GM18861 (cell line): ENCODE measurements around the gene FAM200B.

Source experiments
- ATAC-seq: cut with Tn5 transposase; IDR thresholded peaks from one replicate; pipeline ENCODE4 v1.9.1; 2021; ENCODE audit not compliant: unreplicated experiment

FAM200B gene

DNA sequence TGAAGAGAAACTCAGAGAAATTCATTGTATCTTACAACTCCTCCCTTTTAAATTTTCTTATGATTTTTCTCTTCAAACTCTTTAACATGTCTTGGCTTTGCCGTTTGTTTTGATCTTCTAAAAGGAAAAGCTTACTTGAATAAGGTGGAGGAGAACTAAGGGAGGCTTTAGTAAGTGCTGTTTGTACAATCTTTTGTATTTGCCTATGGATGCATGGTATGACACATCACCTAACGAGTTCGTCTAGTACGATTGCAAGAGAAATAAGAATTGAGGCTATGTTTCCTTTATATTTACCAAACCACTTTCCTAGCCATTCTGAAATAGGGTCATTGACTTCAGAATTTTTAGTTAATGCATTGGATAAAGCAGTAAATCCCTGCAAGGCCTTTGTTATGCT, 12.8 kb downstream of the FAM200B start:
- ATAC-seq, result no peak

DNA sequence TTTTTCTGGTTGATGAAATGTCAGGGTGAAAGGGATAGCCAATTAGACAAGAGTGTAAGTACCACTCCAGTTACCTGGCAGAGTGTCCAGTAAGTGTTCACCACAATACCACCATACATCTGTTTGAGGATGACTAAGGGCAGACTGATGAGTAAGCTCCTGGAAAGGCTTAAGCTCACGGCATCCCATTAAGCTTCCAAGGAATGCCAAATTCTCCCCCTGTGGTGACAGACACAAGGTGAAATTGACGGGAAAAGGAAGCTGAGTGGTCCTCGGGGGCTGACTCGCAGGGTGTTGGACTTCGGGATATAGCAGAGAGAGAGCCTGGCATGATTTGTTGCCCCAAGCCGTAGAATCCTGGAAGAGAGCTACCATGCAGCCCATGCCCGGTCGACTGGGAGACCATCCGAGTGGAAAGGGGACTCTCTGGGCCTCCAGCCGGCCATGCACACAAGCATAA, 13.6 kb downstream of the FAM200B start:
- ATAC-seq, result no peak

DNA sequence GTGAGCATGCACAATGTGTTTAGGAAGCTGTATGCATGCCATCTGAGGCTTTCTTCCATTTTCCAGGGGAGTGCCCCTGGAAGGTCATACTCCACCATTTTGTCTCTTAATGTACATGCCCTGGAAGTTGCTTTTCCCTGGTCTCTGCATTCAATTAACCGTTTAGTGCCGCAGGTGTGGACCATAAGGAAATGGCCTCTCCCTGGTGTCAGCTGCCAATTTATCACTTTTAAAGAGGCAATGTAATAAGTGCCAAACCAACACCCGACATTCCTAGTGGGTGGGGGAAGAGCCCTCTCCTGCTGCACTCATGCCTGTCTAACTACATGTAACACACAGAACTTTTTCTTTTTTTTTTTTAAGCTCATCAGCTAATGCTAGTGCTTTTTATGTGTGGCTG, 14.1 kb downstream of the FAM200B start:
- ATAC-seq, result no peak

DNA sequence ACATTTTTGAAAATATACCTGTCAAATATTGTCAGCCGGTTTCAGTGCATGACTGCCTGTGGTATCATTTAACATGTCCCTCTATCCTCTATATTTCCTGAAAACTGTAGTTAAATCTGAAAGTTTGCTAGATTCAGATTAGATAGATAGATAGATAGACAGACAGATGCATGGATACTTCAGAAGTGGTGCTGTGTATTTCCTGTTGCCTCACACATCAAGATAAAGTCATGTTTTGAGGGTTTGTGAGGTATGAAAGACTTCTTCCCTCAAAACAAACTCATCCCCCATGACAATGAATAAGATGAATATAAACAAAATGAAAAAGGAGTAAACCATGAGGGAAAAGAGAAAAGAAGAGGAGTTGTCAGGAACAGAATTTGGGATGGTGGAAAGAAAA, 15.2 kb downstream of the FAM200B start:
- ATAC-seq, result no peak

DNA sequence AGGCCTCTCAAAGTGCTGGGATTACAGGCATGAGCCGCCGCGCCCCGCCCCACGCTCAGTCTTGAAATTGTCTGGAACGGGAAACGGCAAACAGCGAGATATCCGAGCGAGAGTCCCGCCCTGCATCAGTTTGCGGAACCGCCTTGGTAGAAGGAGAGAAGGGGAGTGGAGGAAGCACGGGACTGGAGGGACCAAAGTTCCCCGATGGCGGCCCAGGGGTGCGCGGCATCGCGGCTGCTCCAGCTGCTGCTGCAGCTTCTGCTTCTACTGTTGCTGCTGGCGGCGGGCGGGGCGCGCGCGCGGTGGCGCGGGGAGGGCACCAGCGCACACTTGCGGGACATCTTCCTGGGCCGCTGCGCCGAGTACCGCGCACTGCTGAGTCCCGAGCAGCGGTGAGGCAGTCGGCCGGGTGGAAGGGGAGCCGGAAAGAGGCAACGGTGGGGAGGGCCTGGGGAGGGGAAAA, 21.3 kb downstream of the FAM200B start, which contains the start of gene BST1:
Gene BST1, plus strand, starts transcription at position 125 of the 463 bp plus-strand sequence. Its CDS starts 80 bp downstream, at position 205.
- no peak for ATAC-seq

DNA sequence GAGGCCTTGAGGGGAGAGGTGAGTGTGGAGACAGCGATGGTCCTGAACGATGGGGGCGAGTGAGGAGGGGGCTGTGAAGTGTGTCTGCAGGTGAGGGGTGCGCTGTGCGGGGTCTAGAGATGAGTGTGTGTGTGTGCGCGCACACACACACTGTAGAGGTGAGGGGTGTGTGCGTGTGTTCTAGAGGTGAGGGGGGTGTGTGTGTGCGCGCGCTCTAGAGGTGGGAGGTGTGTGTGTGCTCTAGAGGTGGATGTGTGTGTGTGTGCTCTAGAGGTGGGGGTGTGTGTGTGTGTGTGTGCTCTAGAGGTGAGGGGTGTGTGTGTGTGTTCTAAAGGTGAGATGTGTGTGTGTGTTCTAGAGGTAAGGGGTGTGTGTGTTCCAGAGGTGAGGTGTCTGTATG, 21.8 kb downstream of the FAM200B start:
- no peak for ATAC-seq

DNA sequence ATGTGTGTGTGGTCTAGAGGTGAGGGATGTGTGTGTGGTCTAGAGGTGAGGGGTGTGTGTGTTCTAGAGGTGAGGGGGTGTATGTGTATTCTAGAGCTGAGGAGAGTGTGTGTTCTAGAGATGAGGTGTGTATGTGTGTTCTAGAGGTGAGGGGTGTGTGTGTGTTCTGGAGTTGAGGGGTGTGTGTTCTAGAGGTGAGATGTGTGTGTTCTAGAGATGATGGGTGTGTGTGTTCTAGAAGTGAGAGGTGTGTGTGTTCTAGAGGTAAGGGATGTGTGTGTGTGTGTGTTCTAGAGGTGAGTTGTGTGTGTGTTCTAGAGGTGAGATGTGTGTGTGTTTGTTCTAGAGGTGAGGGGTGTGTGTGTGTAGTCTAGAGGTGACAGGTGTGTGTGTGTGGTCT, 22.5 kb downstream of the FAM200B start:
- ATAC-seq, result no peak

DNA sequence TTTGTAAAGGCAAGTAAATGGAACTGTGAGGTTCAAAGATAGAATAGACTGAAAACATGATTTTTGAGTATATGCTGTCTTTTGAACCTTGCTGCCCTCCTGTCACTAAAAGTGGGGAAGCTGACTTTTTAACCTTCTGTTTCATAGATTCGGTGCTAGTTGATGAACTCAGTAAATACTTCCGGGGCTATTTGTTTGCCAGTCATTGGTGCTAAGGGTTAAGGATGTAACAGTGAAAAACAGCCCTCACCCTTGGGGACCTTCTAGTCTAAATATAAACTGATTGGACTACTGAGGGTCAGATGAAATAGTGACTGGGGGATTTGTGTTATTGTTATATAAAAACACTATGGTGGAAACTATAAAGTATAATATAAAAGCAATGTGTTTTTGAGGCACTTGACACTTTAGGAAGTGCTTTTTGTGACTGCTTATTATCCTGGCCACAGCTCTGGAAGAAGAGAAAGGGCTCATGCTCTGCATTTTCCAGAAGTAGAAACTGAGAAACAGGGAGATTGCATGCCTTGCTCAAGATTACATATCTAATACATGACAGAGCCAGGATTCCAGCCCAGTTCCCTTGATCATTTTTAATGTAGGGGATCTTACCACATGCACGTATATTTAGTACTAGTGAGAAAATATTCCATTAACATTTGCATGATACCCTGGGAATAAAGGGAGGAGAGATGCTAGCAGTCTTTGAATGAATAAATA, 25.2 kb downstream of the FAM200B start:
- ATAC-seq, result no peak

DNA sequence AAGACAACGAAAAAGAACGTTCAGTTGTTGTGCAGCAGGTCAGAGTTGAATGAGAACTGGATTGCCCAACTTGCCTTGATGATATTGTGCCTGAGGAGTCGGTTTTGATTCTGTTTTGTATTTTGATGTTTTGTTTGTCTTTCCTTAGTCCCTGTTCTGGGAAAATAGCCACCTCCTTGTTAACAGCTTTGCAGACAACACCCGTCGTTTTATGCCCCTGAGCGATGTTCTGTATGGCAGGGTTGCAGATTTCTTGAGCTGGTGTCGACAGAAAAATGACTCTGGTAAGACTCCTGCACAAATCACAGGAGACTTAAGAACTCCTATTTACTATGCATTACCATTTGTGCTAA, 25.7 kb downstream of the FAM200B start:
- no peak for ATAC-seq

DNA sequence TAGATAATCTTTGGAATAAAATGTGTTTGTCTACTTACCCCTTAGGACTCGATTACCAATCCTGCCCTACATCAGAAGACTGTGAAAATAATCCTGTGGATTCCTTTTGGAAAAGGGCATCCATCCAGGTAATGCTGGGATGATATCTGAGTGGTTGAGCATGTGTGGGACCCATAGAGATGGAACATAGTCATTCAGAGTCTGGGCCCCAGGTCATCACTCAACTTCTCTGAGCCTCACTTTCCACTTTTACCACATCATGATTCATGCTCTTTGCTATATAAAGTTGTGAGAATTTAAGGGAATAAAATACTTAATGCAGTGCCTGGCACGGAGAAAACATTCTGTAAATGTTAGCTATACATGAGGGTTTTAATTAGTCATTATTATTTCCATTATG, 30.1 kb downstream of the FAM200B start:
- no peak for ATAC-seq

DNA sequence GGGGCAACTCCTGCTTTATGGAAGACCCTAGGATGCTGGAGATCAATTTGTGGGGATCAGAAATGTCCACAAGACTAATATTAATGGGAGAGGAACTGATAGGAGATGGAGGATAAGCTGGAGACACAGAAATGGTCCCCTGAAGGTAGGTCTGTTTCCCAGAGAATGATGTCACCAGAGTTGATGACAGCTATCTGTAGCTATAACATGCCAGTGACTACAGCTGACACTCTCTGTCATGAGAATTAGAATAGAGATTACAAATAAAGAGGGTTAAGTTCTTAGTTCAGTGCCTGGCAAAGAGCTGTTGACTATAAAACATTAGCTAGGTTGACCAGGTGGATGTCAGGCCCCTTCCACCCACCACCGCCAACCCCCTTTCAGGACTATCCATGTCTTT, 30.6 kb downstream of the FAM200B start:
- ATAC-seq, result no peak

DNA sequence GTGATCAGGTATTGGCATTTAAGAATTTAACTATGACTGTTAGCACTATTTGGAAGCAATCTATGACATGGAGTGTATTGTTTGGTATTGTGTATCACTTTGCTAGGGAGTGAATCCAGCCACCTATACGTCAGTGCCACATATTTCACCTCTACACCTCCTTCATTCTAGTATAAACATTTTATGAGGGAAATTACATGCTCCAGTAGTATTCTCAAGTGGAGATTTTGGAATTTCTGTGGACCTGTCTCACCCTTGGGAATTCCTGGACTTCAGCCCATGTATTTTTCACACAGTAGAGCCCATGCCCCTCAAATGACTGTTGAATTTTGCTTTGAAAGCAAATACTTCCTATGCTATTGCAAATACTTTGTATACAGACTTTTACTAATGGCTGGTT, 32.5 kb downstream of the FAM200B start:
- no peak for ATAC-seq

DNA sequence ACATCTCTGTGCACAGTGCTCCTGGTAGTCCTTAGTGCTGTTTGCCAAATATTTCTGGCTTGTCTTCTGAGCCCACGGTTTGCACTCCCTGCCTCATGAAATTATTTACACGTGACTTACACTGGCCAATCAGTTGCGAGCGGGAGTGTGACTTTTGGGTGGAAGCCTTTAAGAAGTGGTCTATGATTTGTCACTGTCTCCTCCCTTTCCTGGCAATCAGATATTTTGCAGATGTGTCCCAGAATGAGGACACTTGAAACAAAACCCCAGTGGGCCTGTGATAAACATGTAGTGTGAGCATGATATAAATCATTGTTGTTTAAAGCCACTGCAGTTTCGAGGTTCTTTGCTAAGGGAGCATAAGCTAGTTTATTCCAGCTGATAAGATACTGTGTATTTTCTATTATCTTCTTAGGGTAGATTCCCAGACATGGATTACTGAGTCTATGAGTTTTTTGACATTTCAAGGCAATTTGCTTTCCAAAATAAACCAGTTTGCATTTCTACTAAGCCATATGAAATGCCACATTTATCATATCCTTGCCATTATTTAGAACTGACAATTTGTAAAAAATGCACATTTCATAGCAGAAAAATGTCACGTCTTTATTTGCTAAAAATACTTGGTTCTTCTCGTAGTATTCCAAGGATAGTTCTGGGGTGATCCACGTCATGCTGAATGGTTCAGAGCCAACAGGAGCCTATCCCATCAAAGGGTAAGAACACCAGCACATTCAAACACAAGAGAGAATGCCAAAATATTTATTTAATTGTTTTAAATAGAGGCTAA, 33.2 kb downstream of the FAM200B start:
- no peak for ATAC-seq

DNA sequence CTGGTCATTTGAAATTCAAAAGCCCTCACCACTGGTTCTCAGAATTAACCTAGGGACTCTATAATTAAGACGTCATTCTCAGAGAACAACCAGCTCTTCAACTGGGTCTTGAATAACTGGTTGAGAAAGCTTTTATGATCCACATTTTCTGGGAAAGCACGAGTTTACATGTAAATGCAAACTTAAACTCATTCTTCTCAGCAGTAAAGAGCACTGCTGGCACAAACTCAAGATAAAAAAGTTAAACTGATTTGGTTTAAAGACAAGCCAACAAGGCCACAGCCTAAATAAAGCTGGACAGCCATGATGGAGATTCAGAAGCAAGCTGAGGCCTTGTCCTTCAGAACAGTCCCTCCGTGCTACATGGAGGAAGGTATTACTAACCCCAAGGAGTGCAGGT, 34.5 kb downstream of the FAM200B start:
- ATAC-seq, result no peak

DNA sequence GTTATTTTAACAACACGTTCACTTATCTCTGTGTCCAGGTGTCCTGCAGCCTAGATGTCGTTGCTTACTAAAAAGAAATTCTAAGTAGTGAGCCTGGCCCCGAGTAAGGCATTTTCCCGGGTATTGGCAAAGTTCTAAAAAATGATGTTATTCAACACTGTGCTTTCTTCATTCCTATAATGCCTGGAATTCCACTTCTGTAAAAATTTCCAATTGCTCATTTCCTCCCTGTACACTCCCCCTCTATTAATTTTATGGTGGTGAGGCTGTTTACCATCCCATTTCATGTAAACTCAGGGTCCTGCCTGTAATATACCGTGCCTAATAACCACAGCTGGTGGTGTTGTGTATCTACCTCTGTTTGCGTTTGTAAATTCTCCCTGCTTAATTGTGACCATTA, 35.5 kb downstream of the FAM200B start:
- no peak for ATAC-seq

DNA sequence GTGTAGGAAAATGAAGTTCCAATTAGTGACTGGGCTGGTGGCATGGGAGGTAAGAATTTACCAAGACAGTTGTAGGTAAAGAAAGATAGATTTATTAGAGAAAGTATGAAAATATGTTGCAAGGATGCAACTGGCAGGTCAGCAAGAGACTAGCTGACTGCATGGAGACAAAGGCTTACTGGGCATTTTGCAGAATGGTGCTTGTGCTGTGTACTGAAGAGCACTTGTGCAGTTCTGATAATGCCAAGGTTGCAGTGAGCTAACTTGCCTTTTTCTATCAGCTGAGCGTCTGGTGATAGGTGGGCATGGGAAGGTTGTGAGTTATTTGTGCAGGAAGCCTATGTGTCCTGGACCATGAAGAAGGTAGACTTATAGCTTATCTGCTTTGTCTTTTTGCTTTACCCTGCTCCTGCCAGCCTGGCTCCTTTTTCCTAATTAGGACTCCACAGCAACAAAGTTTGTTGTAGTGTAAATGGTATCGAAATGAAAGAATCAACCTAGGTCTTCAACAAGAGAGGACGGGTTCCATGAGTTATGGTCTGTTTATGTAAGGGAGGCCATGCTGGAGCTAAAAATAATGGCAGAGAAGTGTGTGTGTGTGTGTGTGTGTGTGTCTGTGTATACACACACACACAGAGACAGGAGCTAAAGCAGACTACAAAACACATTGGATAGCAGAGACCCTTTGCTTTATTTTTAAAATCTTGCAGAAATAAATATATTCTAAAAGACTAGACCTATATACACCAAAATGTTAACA, 36.2 kb downstream of the FAM200B start:
- ATAC-seq, result no peak

DNA sequence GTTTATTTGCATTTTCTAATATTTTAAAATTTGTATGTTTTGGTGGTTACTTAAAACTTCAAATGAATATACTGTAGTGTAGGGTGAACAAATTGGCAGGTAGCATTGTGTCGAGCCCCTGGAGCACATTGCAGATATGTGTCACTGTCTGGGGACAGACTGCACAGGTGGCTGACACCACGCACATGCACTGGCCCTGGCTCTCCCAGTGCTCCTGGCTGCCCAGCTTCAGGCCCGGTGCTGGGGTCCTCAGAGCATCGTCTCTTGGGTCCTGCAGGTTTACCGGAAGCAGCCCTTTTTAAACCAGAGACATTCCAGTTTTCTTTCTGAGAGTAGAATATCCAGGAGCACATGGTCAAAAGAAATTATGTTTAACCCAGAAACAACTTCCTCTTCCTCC, 36.8 kb downstream of the FAM200B start:
- ATAC-seq, result no peak

DNA sequence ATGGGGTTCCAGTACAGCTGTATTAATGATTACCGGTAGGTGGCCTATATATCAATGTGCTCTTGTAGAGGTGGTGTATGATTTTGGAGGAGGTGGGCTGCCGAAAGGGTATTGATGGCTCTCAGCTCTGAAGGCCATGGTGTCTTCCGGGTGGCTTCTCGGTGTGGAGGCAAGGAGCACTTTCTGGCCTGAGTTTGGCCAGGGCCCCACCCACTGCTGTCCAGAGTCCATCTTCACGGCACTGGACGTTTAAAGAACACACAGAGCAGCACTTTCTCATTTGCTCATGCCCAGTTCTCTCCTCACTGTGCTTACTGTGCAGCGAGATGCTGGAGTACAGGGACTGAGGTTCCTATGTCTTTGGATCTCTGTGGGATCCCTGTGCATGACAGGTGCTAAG, 37.3 kb downstream of the FAM200B start:
- no peak for ATAC-seq

DNA sequence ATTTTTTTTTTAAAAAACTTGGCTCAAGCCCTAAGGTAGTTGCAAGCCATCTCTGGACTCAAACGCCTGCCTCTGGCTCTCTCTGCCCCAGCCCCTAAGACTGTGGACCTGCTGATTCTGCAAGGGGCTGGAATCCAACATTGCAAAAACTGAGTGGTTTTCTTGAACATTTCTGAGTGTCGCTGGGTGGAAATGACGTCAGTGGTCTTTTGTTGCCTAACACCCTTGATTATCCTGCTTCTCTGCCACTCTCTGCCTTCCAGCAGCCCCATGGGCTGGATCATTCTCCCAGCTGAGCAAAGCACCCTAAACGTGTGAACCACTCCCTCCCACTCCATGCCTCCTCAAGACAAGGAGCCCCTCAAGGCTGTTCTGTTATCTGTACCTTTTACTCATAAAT, 37.9 kb downstream of the FAM200B start:
- ATAC-seq, result no peak

DNA sequence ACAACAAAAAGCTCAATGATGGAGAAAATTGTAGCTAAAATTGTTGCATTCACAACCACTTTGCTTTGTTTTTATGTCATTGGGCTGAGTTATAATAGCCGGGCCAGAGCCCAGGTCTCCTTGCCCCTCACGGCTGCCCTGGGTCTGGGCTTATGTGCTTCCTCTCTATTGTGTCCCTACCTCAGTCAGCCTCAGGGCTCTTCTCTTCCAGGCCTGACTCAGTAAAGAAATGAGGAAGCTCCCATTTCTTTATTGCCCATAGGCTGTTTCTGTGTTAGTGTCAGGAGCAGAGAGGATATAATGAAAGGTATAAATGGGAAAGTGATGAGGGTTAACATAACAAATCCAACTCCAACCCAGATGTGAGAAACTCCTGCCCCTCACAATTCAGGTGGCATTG, 39.2 kb downstream of the FAM200B start:
- ATAC-seq, result no peak

DNA sequence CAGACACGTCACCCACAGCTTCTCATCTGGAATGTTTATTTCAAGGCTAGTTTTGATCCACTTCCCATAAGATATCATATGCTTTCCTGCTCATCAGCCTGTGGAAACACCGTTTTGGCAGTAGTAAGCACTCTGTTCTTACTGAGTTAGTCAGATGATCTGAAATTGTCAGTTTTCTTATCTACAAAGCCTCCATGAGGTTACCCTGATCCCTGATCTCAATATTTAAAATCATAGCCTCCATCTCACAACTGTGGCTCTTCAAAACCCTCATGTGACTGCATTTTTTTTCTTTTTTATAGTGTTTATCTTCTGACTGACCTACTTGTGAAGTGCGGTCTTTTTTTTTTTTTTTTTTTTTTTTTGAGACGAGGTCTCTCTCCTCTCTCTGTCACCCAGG, 44.0 kb downstream of the FAM200B start:
- no peak for ATAC-seq
